ENCODE data around the gene ODC1.

ODC1 gene

GRCh38 chr2:10469301-10469700, 21.2 kb upstream of the ODC1 start:
- DNase-seq (no peak), ATAC-seq (ENCODE audit: insufficient read depth, low read depth) (no peak)
- Histone ChIP-seq H3K9ac (ENCODE audit: low read depth, low read length) (no peak overlapping the region), H3K36me3 (ENCODE audit: insufficient read depth, low read length) (no peaks in the 10 kb centered on the region), H3K9me3 (ENCODE audit: insufficient read depth, low read length, severe bottlenecking) (no peaks in the 10 kb centered on the region), H3K27me3 (ENCODE audit: insufficient read depth, low read length, poor library complexity) (no peaks in the 10 kb centered on the region), H3K4me3 (ENCODE audit: low read depth in 1 of 2, low read length in 2 of 2) (no peak overlapping the region), H3K79me2 (ENCODE audit: insufficient read depth, low read length) (no peaks in the 10 kb centered on the region), H4K20me1 (ENCODE audit: insufficient read depth, low read length) (no peaks in the 10 kb centered on the region), H2AFZ (ENCODE audit: low read depth, low read length) (no peak overlapping the region), H3K27ac (ENCODE audit: low read length) (no peak overlapping the region), H3K4me1 (ENCODE audit: insufficient read depth, low read length) (no peaks in the 10 kb centered on the region), H3K4me2 (ENCODE audit: insufficient read depth, low read length) (no peak overlapping the region)
- TF ChIP-seq EZH2 (IDR thresholded peaks at IDR 0.05; ENCODE audit: borderline replicate concordance, low read depth, low read length, severe bottlenecking) (no peak), CTCF (IDR thresholded peaks at IDR 0.05; ENCODE audit: borderline replicate concordance, extremely low read depth, low read length, poor library complexity, severe bottlenecking) (no peak)

DNA sequence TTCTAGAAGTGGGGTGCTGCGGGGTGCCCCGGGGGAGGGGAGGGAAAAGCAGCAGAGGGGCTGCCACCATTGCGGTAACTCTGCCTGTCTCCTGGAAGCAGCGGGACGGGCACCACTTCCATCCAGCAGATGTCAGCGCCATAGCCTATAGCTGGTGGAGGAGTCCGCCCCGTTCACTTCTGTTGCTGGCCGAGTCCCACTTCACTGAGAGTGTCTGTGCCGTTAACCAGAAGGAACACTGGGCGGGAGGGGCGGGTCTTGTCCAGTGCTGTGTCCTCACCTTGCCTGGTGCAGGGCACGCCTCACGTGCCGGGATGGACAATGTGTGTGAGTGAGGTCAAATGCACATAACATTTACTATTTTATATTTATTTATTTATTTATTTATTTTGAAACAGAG, 19.3 kb upstream of the ODC1 start:
- no peak overlapping the region for H3K9ac ChIP-seq (ENCODE audit: low read depth, low read length)
- DNase-seq (no peak), ATAC-seq (ENCODE audit: insufficient read depth, low read depth) (no peak)

DNA sequence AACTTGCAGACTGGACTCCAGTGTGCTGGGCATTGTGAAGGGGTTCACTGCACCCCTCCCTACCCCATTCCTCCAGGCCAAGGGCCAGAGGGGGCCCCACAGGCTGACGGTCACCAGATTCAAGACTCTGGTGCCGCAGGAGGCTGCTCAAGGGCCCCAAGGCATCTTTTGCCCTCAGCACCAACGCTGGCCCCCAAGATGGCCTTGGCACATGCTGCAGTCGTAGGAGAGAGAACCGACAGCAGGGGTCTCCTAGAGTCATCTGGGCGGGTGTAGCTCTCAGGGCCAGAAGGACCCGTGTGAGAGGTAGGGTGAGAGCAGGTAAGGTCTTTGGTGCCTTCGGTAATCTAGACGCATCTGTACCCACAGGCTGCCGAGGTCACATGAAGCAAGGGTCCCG, 18.7 kb upstream of the ODC1 start:
- no peak for ATAC-seq (ENCODE audit: insufficient read depth, low read depth)
- Histone ChIP-seq H2AFZ (ENCODE audit: low read depth, low read length) (no peak overlapping the region), H3K79me2 (ENCODE audit: insufficient read depth, low read length) (no peaks in the 10 kb centered on the region), H3K27ac (ENCODE audit: low read length) (no peak overlapping the region), H3K4me3 (ENCODE audit: low read depth in 1 of 2, low read length in 2 of 2) (no peak overlapping the region), H3K27me3 (ENCODE audit: insufficient read depth, low read length, poor library complexity) (no peaks in the 10 kb centered on the region), H3K4me2 (ENCODE audit: insufficient read depth, low read length) (no peak overlapping the region), H4K20me1 (ENCODE audit: insufficient read depth, low read length) (no peaks in the 10 kb centered on the region), H3K4me1 (ENCODE audit: insufficient read depth, low read length) (no peaks in the 10 kb centered on the region), H3K9me3 (ENCODE audit: insufficient read depth, low read length, severe bottlenecking) (no peaks in the 10 kb centered on the region), H3K9ac (ENCODE audit: low read depth, low read length) (no peak overlapping the region), H3K36me3 (ENCODE audit: insufficient read depth, low read length) (no peaks in the 10 kb centered on the region)
- TF ChIP-seq CTCF (IDR thresholded peaks at IDR 0.05; ENCODE audit: borderline replicate concordance, extremely low read depth, low read length, poor library complexity, severe bottlenecking) (no peak), EZH2 (IDR thresholded peaks at IDR 0.05; ENCODE audit: borderline replicate concordance, low read depth, low read length, severe bottlenecking) (no peak)
- no peak for DNase-seq

More for the DNA sequence above, 19.3 kb upstream of the ODC1 start:
- Histone ChIP-seq H3K36me3 (ENCODE audit: insufficient read depth, low read length) (no peaks in the 10 kb centered on the region), H3K4me3 (ENCODE audit: low read depth in 1 of 2, low read length in 2 of 2) (no peak overlapping the region), H3K9me3 (ENCODE audit: insufficient read depth, low read length, severe bottlenecking) (no peaks in the 10 kb centered on the region), H2AFZ (ENCODE audit: low read depth, low read length) (no peak overlapping the region), H3K4me2 (ENCODE audit: insufficient read depth, low read length) (no peak overlapping the region), H3K4me1 (ENCODE audit: insufficient read depth, low read length) (no peaks in the 10 kb centered on the region), H3K79me2 (ENCODE audit: insufficient read depth, low read length) (no peaks in the 10 kb centered on the region), H4K20me1 (ENCODE audit: insufficient read depth, low read length) (no peaks in the 10 kb centered on the region), H3K27ac (ENCODE audit: low read length) (no peak overlapping the region), H3K27me3 (ENCODE audit: insufficient read depth, low read length, poor library complexity) (no peaks in the 10 kb centered on the region)
- TF ChIP-seq CTCF (IDR thresholded peaks at IDR 0.05; ENCODE audit: borderline replicate concordance, extremely low read depth, low read length, poor library complexity, severe bottlenecking), result no peak
- no peak for TF ChIP-seq EZH2 (IDR thresholded peaks at IDR 0.05; ENCODE audit: borderline replicate concordance, low read depth, low read length, severe bottlenecking)

DNA sequence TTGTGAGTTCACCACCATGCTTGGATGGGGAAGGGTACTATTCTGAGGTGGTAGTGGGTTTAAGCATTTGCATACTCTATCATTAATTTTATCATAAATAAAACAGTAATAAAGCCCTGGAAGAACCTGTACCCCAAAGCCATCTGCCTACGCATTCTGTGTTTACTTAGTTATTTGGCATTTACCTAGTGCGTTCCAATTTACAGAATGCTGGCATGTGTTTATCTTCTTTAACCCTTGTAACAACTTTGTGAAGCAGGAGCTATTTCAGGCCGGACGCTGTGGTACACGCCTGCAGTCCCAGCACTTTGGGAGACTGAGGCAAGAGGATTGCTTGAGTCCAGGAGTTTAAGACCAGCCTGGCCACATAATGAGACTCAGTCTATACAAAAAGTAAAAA, 17.8 kb upstream of the ODC1 start:
- Histone ChIP-seq H3K9ac (ENCODE audit: low read depth, low read length) (no peak overlapping the region), H4K20me1 (ENCODE audit: insufficient read depth, low read length) (no peaks in the 10 kb centered on the region), H3K36me3 (ENCODE audit: insufficient read depth, low read length) (no peaks in the 10 kb centered on the region), H3K4me3 (ENCODE audit: low read depth in 1 of 2, low read length in 2 of 2) (no peak overlapping the region), H3K79me2 (ENCODE audit: insufficient read depth, low read length) (no peaks in the 10 kb centered on the region), H3K4me2 (ENCODE audit: insufficient read depth, low read length) (no peak overlapping the region), H3K9me3 (ENCODE audit: insufficient read depth, low read length, severe bottlenecking) (no peaks in the 10 kb centered on the region), H3K4me1 (ENCODE audit: insufficient read depth, low read length) (no peaks in the 10 kb centered on the region), H3K27ac (ENCODE audit: low read length) (no peak overlapping the region), H3K27me3 (ENCODE audit: insufficient read depth, low read length, poor library complexity) (no peaks in the 10 kb centered on the region), H2AFZ (ENCODE audit: low read depth, low read length) (no peak overlapping the region)
- TF ChIP-seq CTCF (IDR thresholded peaks at IDR 0.05; ENCODE audit: borderline replicate concordance, extremely low read depth, low read length, poor library complexity, severe bottlenecking) (no peak), EZH2 (IDR thresholded peaks at IDR 0.05; ENCODE audit: borderline replicate concordance, low read depth, low read length, severe bottlenecking) (no peak)
- ATAC-seq (ENCODE audit: insufficient read depth, low read depth) (no peak), DNase-seq (no peak)
